Stimulated activated CD8-positive, alpha-beta memory T cell treated with anti-CD3 and anti-CD28 coated beads, Interleukin-7, amount 100 ng/mL, for 4 hours (primary cell): ENCODE data around the gene CLVS2.

ENCODE experiments used
- DNase-seq, 2 donors: peaks; one replicate each; pipeline ENCODE4 v3.0.0-alpha.2; 2020; ENCODE audit warnings: low read depth in 2 of 2

Gene CLVS2, protein sequence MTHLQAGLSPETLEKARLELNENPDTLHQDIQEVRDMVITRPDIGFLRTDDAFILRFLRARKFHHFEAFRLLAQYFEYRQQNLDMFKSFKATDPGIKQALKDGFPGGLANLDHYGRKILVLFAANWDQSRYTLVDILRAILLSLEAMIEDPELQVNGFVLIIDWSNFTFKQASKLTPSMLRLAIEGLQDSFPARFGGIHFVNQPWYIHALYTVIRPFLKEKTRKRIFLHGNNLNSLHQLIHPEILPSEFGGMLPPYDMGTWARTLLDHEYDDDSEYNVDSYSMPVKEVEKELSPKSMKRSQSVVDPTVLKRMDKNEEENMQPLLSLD

DNA sequence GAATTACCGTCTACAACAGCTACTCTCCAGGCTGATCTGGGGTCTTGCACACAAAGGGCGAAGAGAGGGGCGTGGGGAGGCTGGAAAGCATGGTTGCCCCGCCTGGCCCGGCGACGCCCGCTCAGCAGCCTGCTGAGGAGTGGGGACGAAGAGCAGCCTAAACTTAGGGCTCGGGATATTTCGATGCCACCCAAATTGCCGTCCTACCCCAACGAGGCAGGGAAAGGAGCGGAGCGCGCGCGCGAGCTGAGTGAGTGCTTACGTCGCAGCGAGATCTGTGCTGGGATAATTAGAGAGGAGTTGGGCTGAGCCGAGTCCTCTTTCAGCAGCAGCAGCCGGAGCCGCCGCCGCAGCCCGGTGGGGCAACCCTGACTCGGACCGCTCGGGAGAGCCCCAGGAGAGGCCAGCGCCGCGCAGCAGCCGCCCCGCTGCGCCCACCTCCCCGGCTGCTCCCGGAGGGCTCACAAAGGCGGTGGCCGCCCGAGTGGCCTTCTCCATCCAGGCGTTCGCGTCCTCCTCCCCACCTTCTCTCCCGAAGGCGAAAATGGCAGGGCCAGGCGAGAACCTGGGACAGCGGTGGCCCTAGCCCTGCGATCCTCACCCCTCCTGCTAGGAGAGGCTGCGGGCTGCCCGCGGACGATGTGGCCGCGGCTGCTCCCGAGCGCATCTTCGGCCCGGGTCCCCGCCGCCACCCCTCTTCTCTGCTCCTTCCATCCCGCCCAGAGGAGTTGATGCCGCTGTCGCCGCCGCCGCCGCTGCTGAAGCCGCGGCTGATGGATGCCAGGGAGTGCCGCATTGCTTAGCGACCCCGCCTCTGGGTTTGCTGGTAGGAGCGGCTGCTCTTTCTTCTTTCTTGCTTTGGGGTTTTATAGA lies at the start of gene CLVS2:
TSS of gene CLVS2 (plus strand) at position 315 of the 873 bp plus-strand sequence. CDS start 1,543 bp downstream, outside the sequence.
- DNase-seq, result no peak

DNA sequence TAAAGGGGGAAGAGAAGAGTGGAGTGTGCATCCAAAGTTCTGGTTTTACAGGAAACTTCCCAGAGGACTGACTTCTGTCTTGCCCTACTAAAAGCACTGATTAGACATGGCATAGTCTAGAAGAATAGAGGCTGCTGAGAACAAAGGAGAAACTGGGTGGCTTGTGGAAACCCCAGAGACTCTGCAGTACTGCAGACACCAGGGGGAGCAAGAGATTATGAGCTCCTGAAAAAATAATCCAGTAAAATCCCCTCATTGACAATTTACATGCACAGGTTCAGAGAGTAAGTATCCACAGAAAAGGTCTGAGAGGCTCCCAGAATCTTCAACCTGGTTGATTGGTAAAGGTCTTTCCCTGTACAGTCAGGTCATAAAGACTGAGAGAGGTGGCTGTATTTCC lies 48.7 kb upstream of the CLVS2 start:
- DNase-seq, result no peak

DNA sequence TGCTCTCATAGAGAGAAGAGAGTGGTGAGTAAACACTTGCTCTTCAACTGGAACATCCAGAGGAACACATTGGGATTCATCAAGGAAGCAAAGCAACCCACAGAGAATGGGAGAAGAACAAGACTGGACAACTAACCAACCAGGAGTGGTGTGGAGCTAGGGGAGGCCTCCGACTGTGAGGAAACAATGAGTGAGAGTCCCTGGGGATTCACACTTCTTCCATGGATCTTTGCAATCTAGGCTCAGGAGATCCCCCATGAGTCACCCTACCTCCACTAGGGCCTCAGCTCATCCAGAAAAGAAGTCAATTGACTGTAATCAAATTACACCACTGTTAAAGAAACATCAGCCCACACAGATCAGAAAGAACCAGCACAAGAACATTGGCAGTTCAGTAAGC lies 42.3 kb upstream of the CLVS2 start:
- DNase-seq, result no peak

DNA sequence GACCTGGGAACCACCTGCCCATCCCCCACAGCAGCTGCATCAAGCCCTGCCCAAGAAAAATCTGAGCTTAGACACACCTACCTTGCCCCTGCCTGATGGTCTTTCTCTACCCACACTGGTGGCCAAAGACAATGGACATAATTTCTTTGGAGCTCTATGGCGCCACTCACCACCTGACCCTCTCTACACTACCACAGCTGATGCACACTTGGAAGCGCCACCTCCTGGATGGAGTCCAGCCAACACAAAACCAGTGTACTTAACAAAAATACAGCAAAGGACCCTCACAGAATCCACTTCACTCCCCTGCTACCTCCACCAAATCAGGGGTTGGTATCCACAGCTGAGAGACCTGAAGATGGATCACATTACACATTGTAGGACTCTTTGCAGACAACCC lies 39.7 kb upstream of the CLVS2 start:
- no peak for DNase-seq

DNA sequence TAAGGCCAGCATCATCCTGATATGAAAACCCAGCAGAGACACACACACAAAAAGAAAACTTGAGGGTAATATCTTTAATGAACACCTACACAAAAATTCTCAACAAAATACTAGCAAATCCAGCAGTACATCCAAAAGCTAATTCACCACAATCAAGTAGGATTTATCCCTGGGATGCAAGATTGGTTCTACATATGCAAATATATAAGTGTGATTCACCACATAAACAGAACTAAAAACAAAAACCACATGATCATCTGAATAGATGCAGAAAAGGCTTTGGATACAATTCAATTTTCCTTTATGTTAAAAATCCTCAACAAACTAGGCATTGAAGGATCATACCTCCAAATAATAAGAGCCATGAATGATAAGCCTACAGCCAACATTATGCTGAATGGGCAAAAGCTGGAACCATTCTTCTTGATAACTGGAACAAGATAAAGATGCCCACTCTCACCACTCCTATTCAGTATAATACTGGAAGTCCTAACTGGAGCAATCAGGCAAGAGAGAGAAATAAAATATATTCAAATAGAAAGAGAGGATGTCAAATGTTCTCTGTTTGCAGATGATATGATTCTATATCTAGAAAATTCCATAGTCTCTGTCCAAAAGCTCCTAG lies 33.9 kb upstream of the CLVS2 start:
- DNase-seq, result no peak

DNA sequence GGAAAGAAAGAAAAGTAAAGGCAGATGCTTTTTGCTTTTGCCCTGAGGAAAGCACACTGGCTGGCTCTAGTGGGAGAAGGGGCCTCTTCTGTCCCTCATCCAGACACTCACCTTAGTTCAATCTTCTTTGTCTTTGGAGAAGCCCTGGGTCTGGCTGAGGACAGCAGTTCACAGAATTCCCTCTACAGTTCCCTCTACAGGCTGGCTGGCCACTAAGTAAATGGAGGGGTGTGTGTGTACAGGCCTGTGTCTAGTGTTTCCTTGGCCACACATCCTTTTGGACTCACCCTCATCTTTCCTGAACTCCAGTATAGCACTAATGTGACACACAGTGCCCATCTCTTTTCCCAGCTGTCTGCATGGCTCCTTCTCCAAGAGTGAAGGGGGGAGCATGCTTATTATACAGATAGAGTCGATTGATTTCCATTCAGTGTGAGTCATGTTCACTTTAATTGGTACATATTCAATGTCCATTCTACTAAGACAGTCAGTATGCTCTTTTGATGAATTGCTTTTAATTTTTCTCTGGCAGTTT lies 26.0 kb upstream of the CLVS2 start:
- DNase-seq, result no peak

DNA sequence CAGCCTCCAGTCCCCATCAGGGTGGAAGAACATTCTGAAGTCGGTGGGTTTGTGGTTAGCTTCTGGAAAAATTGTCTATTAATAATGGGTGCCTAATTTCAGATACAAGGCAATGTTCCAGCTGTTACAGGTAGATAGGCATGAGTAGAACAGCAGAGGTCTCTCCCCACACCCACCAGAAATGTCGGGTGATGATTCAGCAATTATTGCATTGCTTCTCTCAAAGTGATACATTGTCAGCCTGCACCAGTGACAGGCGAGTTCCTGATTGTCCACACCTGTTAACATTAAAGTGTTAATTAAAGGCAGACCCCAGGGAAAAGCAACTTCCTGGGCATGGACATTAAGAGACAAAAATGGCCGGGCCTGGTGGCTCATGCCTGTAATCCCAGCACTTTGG lies 18.9 kb upstream of the CLVS2 start:
- DNase-seq, result no peak

DNA sequence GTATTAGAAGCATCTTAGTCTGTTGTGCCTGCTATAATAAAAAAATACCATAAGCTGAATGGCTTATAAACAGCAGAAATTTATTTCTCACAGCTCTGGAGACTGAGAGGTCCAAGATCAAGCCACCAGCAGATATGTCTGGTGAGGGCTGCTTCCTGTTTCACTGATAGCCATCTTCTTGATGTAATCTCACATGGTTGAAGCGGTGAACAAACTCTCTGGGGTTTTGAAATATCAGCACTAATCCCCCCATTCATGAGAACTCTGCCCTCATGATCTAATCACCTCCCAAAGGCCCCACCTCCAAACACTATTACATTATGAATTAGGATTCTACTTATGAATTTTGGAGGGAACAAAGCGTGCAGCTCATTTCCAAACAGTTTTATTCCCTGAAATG lies 11.6 kb upstream of the CLVS2 start:
- no peak for DNase-seq

DNA sequence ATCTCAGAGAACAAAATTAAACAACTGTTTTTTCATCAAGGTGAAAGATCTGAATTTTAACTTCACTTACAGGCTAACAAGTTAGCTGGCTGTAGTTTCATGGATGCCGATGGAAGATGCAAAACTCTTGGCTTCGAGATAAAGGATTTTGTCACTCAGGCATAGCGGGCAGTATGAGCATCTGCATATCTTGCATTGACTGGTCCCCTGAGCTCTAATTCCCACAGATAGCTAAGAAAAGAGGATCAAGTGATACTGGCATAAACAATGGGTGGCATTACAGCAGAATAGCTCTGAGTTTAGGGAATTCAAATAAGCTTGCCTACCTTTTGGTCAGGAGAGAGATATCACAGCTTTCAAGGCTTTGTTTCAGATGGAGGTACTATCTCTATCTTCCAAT lies 1.8 kb upstream of the CLVS2 start:
- no peak for DNase-seq

DNA sequence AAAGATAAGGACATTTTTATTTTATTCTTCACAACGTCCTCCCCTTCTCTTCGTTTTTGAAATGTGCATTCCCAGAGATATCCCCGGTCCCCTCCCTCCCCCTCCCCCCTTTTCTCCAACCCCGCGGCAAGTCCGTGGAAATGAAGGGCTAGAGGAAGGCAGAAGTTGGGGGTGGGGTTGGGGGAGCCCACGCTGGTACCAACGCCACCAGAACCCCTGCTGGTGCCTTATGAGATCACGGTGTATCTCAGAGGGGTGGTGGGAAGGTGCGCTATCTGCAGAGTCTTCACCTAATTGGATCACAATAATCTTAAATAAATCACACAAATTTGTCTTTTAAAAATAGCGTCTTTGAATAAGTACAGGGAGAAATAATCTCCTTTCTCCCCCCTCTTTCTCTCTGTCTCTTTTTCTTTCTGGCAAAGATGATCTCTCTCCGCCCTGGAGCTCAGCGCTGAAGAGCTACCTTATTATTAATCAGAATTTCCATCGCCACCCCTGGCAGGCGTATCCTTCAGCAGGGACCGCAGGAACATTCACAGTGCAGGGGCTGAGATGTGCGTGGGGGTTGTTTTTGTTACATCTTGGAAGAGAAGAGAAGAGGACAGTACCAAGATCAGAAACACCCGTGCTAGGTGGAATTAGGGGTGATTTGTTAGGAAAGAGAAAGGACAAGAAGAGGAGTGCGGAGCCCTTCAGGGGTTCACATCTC lies 915 bp downstream of the CLVS2 start:
- DNase-seq, result no peak

DNA sequence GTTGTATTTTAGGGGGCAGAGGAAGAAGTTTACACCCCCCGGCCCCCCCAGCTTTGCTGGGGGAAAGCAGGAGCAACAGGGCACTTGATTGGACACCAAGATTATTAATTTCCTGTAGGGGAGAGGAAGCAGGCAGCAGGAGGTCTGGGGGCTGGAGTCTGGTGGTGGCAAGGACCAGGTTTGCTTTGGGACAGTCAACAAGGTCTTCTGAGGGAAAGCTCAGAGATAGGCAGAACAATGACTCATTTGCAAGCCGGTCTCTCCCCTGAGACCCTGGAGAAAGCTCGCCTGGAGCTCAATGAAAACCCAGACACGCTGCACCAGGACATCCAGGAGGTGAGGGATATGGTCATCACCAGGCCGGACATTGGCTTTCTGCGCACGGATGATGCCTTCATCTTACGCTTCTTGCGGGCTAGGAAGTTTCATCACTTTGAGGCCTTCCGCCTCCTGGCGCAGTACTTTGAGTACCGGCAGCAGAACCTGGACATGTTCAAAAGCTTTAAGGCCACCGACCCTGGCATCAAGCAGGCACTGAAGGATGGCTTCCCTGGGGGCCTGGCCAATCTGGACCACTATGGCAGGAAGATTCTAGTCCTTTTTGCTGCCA lies 1.6 kb downstream of the CLVS2 start:
- no peak for DNase-seq

DNA sequence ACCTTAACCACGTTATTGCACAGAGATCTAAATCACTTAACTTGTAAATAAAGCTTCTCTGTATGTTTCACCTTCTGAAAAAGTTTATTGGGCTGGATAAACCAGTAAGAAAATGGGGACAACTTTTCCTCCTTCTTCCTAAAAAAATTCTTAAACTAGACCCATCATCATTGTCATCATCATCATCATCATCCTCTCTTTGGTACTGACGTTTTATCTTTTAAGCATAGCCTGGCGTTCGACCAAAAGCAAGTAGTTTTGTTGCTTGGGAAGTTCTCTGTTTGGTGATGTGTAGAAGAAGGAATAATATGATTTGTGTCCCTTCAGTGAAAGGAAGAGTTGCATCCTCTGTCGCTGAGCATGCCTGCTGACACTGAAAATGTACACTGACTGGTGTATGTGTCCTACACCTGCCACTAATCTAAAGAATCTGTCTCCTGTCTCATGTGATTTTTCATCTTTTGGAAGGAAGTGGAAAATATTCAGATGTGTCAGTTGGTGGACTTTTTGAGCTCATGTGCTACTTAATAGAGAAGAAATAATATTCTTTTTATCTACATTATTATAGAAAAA lies 2.5 kb downstream of the CLVS2 start:
- no peak for DNase-seq

DNA sequence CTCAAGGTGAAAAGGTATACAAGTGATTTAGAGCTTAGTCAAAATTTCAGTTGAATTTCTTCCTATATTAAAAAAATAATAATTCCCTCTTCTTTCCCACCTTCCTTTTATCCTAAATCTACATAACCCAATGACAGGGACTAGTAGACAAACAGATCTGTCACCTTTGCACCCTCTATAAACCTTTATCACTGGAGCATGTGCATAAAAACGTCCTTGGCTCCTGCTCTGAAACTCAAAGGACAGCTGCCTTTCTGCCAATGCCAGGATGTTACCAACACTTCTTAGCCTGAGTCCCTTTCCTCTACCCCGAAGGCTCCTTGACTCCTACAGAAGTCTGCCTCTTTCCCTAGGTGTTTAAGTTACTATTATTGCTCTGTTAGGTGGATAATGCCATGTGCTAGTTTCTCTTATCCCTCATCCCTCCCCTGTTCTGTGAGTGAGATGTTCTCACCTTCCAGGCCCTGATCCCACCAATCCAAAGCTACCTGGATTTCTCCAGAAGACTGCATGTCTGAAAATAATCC lies 4.3 kb downstream of the CLVS2 start:
- DNase-seq, result no peak

DNA sequence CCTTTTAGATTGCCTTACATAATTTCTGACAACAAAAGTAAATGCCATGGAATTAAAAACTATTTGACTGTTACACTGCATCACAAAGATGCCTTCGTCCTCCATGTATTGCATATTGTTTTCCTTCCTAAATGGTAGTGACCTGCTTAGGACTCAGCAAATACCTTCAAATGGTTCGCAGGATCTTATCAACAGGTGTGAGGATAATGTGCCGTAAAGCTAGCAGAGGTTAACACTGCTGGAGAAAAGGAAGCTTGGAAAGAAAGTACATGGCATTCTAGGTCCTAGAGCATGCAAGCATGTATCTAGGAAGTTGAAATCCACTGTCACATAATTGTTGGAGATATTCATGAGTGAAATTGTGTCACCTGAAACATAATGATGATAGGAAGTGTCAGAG lies 5.5 kb downstream of the CLVS2 start:
- no peak for DNase-seq

DNA sequence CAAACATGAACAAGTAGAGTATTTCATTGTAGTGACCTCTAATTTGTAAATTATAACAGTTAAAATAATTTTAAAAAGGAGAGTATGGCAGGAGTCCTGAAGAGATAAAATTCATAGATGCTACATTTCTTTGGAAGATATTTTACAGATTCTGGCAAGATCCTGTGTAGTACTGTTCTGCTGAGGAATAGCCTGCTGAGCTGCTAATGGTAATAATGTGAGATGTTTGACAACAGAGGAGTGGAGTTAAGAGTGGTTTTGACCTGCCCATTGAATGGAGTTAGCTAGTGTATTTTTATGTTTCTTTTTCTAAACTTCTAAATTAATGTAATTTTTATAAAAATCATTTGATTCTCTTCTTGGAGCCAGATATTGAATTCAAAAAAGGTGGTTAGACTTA lies 11.8 kb downstream of the CLVS2 start:
- DNase-seq, result no peak

DNA sequence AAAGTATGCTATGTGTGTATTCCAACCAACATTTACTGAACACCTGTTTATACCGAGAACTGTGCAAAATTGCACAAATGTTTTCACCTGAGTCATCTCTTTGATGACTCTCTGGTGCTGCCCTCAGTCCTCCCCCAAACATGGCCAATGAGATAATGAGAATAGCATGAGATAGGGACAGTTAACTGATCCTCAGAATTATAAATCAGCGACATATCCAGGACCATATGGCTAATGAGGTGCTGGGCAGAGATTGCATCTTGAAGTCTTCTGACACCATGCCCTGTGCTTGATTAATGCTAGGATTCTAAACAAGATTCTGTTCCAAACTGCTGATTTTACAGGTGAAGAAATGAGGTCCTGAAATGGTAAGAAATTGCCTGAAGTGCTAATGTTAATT lies 13.0 kb downstream of the CLVS2 start:
- DNase-seq, result no peak

DNA sequence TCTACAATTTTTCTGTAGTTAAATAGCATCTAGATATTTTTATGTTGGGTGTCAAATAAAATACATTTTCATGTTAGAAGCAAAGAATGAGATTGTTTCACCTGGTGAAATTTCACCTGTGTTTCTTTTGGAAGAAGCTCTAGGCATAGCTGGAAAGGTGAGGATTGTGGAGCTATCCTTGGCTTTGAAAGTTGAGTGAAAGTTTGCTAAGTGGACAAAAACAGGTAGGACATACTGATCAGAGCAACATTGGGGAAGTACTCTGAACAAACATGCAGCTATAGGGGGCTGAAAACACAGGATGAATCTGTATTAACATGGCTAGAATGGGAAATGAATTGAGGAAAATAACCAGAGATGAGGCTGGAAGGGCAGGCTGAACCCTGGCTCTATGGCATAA lies 18.8 kb downstream of the CLVS2 start:
- no peak for DNase-seq

DNA sequence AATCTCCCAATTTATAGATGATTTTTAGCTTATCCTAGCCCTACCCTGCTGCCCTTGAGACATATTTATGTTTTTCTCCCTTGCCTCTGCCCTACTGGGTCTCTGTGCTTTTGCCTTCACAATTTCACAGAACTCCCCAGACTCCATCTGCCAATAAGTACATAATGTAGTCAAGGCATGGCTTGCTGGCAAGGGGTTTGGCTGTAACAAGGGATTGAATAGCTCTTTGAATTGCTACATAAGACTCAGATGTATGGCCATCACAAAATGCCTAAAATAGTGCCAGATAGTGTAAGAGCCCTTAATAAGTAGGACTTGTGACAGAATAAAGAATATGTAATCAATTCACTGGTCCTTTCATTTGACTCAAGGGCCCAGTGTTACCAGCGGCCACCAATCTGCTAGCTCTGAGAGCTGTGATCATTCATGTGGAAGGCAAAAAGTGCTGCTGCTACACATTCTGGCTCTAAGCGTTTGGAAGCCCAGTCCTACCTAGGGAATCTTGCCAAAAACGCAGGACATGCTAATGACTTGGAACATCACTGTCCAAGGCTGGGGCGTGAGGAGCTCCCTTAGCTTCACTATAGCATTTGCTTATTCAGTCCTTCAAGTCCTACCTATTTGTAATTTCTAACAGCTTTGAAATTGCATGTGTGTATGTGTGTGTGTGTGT lies 20.5 kb downstream of the CLVS2 start:
- no peak for DNase-seq

DNA sequence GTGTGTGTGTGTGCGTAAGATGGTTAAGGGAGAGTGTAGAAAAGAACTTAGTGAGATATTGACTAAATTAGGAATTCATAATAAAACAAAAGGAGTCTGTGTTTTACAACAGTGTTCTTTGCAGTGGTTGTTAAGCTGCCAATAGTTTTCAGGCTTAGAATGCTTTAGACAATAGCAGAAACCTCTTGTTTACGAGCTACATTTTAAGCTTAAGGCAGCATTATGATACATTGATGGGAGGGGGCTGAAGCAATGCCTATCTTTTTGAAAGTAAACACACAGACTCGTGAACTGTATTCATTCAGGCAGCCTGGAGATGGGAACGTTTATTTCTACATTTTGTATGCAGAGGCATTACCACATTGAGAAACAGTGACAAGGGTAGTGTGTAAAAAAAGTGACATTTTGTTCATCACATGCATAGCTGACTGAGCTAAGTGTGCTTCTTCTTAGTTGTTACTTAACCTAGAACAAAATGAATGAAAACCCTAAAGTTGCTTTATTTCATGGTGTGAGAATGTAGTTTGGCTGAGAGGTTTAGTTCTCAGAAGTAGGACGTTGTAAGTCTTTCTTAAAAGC lies 21.2 kb downstream of the CLVS2 start:
- DNase-seq, result no peak

DNA sequence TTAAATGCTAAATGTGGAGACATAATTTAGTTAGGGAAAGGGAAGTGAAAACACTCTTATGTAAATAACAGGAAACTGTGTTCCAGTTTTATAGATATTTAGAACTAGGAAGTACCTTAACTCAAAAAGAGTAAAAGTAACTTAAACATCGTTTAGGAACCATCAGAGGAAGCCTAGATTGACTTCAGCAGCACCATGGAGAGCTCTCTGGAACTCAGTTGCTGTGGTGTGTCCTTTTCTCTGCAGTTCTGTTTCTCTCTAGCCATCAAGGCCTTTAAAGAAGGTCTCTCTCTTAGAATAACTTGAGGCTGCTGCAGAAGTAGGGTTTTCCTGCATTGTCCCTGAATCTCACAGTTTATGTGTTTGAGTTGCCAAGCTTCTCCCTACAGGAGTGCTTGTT lies 26.9 kb downstream of the CLVS2 start:
- DNase-seq, result no peak
